GM04503 (cell line): ENCODE data around the gene NPY.
"Not testable (repeated sequence)": the region's sequence is repeated elsewhere in the genome, so short reads cannot be mapped to it uniquely, and the experiment has no call there.

Source experiments
- DNase-seq: peaks from one replicate; pipeline ENCODE4 v3.0.0-alpha.2; 2012; ENCODE audit warnings: low read depth

The NPY gene

GRCh38 chr7:24283897-24284698 is at the start of gene NPY:
NPY (plus strand) TSS chr7:24284190; CDS start chr7:24285241, 1,051 bp downstream.
- DNase-seq, result no peak

DNA sequence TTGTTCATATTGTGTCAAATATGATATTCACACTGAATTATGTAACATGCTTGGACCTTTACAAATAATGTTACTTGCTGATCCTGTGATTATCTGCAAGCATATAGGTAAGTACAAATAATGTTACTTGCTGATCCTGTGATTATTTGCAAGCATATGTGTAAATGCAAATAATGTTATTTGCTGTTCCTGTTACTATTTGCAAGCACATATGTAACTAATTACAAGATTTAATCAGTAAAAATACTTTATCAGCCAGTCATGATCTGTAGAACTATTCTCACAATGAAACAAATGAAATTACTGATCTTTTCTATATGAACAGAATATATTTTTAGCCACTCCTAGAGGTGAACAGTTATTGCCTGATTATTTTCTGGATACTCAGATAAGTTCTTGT is 44.7 kb upstream of the NPY start:
- DNase-seq, result no peak

- DNase-seq, result no peak
Measured at GRCh38 chr7:24241206-24241605, 42.8 kb upstream of the NPY start.

GRCh38 chr7:24244554-24244953 is 39.4 kb upstream of the NPY start:
- no peak for DNase-seq

DNA sequence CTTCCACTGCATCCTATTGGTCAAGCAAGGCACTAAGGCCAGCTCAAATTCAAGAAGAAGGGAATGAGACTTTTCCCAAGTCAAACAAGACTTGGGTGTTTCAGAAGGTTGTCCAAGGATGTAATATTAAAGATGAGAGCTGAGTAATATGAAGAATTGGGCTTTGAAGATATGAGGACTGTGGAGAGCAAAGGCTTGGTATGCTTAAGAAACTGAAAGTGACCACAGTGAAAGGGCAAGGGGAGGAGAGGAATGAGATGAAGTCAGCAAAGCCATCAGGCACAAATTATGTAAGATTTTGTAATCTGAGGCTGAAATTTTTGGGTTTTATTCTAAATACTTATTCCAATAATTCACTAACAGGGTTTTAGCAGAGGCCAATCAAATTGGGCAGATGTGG is 38.6 kb upstream of the NPY start:
- DNase-seq, result no peak

GRCh38 chr7:24249266-24249665 is 34.7 kb upstream of the NPY start:
- DNase-seq, result no peak

DNA sequence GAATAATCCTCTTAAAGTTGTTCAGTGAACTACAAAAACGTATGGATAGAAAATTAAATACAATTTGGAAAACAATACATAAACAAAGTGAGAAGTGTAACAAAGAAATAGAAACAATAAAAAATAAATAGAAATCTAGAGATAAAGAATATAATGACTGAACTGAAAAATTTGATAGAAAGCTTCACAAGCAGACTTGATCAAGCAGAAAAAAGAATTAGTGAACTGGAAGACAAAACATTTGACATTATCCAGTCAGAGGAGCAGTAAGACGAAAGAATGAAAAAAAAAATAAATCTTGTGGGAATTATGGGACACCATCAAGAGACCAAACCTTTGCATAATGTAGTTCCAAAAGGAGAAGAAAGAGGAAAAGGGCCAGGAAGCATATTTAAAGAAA is 32.4 kb upstream of the NPY start:
- DNase-seq, result no peak

- DNase-seq, result no peak
Measured at GRCh38 chr7:24255139-24255538, 28.9 kb upstream of the NPY start.

- not testable (repeated sequence) for DNase-seq
Measured at GRCh38 chr7:24258324-24258723, 25.7 kb upstream of the NPY start.

- DNase-seq, result no peak
Measured at GRCh38 chr7:24271938-24272337, 12.1 kb upstream of the NPY start.

DNA sequence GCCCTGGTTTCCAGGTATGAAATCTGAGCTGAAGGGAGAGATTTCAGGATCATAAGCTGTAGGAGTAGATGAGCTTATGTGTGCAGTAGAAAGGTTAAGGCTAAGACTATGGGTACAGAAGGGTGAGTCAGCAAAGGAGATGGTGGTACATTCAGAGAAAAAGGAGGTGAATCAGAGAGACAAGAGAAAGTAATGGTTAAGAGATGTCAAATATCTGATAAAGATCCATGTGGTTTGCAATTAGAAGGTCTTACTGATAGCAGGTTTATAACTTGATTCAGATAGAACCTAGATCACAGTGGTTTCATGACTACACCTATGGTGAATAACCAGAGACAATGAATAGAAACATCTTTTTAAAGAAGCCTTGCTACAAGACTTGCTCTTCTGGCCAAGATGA is 4.5 kb upstream of the NPY start:
- DNase-seq, result no peak

GRCh38 chr7:24283554-24283896 is 465 bp upstream of the NPY start:
- DNase-seq, result no peak

DNA sequence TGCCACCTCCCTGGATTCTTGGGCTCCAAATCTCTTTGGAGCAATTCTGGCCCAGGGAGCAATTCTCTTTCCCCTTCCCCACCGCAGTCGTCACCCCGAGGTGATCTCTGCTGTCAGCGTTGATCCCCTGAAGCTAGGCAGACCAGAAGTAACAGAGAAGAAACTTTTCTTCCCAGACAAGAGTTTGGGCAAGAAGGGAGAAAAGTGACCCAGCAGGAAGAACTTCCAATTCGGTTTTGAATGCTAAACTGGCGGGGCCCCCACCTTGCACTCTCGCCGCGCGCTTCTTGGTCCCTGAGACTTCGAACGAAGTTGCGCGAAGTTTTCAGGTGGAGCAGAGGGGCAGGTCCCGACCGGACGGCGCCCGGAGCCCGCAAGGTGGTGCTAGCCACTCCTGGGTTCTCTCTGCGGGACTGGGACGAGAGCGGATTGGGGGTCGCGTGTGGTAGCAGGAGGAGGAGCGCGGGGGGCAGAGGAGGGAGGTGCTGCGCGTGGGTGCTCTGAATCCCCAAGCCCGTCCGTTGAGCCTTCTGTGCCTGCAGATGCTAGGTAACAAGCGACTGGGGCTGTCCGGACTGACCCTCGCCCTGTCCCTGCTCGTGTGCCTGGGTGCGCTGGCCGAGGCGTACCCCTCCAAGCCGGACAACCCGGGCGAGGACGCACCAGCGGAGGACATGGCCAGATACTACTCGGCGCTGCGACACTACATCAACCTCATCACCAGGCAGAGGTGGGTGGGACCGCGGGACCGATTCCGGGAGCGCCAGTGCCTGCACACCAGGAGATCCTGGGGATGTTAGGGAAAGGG is 913 bp downstream of the NPY start:
- DNase-seq, result no peak

DNA sequence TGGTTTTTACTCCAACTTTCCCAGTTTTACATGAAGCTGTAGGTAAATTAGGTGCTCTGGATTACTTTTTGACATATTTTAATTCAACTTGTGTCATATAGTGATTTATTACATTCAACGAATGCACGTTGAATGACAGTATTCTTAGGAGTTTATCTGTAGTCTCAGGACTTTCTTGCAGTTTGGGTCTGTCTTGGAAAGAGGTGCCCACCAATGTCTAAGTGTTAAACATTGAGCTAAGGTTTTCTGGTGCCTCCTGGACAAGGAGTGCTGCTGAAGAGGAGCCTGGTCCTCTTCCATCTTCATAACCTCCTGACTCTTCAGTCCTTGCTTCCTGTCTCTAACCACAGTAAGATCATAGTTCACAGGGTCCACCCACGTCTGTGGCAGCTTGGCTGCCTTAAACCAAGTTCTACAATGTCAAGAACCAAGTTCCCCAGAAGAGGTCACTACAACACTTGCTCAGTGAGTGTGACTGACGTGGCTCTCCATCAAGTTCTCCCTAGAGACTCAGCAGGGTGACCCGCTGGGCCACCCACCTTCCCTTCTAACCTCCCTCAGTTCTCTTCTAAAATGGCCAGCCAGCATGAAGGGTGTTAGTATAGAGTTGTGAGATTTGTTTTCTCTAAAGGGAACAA is 6.1 kb downstream of the NPY start:
- DNase-seq, result no peak

DNA sequence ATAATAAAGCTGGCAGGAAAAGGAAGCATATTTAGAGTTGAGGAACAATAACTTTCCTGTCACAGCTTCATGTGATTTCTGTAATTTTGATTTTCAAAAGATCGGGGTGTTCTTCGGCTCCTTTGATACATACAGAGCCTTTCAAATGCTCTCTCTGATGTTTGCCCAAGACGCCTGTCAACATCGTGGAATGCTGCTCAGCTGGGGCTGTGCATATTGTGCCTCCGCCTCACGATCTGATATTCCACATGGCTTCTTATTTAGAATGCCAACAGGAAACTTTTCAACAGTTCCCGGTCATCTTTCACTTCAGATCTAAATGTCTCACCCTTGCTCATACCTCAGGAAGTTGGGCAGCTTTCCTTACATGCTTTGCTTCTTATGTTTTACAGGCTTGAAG is 7.3 kb downstream of the NPY start:
- no peak for DNase-seq

- DNase-seq, result no peak
Measured at GRCh38 chr7:24297362-24297761, 13.4 kb downstream of the NPY start.

DNA sequence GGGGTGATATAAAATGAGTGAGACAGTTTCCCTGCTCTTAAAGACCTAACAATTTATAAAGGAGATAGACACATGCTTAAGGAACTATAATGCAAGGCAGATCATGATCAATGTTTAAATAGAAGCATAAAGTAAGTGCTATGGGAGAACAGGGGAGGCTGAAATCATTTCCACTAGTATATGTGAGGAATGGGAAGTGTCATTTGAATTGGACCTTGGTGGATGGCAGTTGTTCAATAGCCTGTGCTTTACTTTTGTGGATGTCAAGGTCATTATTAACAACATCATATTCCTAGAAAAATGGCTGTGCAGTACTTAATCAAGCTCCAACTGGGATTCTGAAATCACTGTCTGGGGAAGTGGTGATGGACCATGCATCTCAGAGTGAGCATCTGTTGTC is 14.7 kb downstream of the NPY start:
- DNase-seq, result no peak

DNA sequence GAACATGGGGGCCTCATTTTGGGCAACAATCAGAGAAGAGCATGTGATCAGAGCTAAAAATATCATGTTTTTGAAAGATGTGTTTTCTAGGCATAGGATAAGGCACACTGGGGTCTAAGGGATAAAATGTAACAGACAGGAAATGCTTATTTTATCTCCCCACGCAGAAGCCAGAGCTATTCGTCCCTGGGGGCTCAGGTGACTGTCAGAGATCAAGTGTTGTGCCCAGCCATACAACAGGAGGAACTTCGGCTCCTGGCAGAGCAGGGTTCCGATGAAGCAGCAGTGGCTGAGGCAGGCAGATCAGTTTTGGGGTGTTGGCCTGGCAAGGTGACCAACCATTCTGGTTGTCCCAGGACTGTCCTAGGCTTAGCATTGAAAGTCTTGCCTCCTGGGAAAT is 15.2 kb downstream of the NPY start:
- DNase-seq, result no peak

- DNase-seq, result no peak
Measured at GRCh38 chr7:24301703-24302102, 17.7 kb downstream of the NPY start.

DNA sequence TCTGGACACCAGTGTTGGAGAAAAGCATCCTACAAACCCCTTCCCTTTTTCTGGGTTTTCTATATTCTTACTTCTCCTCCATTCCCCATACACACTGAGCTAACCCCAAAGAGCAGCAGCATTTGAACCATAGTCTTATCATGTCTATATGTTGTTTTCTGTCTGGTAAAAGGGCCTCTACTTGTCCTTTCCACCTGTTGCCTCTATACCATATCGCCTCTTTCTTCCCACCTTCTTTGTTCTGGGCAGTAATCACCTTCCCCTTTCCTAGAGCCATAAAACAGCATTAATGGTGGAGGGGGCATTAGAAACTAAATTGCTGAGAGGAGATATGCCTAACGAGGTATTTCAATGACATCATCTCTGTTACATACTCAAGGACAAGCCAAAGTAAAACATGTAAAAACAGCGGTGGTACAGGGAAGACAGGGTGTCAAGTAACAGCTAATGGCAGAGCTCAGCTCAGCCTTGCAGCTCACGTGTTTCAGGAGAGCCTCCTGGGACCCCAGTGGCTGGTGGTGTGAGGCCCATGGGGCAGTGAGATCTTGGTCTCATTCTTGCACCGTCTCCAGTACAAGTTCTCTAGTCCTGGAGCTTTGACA is 20.6 kb downstream of the NPY start:
- no peak for DNase-seq

GRCh38 chr7:24307326-24307725 is 23.3 kb downstream of the NPY start:
- no peak for DNase-seq

GRCh38 chr7:24312588-24312987 is 28.6 kb downstream of the NPY start:
- no peak for DNase-seq

- DNase-seq, result no peak
Measured at GRCh38 chr7:24313777-24314176, 29.8 kb downstream of the NPY start.
